ENCODE results near the gene EPB41L4A. TPM values are rescaled to one million over a fixed set of nuclear protein-coding genes. Genes with fewer than 3 reads are reported as not detected.
"Not testable (repeated sequence)": the region's sequence is repeated elsewhere in the genome, so short reads cannot be mapped to it uniquely, and the experiment has no call there.

The EPB41L4A gene
- total RNA-seq, 1 donor from 2014 or later, result 27.5 TPM

GRCh38 chr5:112396430-112396829 lies 22.6 kb downstream of the EPB41L4A start:
- Histone ChIP-seq H3K36me3 (no peaks in the 10 kb centered on the region), H3K9me3 (no peaks in the 10 kb centered on the region), H3K27ac (no peak overlapping the region), H3K27me3 (no peaks in the 10 kb centered on the region), H3K4me3 (no peak overlapping the region), H3K4me1 (no peaks in the 10 kb centered on the region)
- TF ChIP-seq POLR2A (IDR thresholded peaks at IDR 0.05) (no peak), CTCF (IDR thresholded peaks at IDR 0.05) (no peak), POLR2AphosphoS5 (IDR thresholded peaks at IDR 0.05; ENCODE audit: insufficient read depth in 1 of 2, low read depth in 1 of 2) (no peak)
- intact Hi-C loops (cut with DNase I), result no loop called here
- DNase-seq (ENCODE audit: extremely low spot score in 2 of 2), result no peak

GRCh38 chr5:112395299-112395698 lies 23.8 kb downstream of the EPB41L4A start:
- DNase-seq (ENCODE audit: extremely low spot score in 2 of 2); H3K27me3 ChIP-seq; H3K27ac ChIP-seq; H3K36me3 ChIP-seq; H3K4me3 ChIP-seq; H3K9me3 ChIP-seq; H3K4me1 ChIP-seq; intact Hi-C loops (cut with DNase I): not testable (repeated sequence)

GRCh38 chr5:112390327-112390726 lies 28.8 kb downstream of the EPB41L4A start:
- H3K4me3 ChIP-seq, result peak overlapping the region in 1 of 2 donors; percentile 0
- DNase-seq (ENCODE audit: extremely low spot score in 2 of 2), result no peak

DNA sequence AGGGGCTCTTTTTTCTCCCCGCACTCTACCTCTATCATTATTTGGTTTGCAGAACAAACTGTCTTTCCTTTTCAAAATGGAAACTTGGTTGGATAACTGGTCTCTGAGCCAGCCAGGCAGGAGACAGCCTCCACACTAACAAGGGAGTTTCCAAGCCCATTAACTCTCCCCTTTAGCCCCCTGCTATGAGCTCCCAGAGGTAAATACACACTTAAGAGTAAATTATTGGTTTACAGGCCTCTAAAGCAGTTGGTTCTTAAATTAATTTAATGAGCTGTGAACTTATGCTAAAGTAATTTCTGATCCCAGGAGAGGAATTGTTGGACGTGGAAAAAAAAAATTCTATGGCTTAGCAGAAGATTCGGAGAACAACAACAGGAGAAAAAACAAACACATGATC lies 30.3 kb downstream of the EPB41L4A start:
- Histone ChIP-seq H3K4me3 (no peak overlapping the region), H3K36me3 (no peaks in the 10 kb centered on the region), H3K27ac (no peak overlapping the region), H3K4me1 (peaks cover 11% of the 10 kb centered on the region), H3K9me3 (no peaks in the 10 kb centered on the region), H3K27me3 (no peaks in the 10 kb centered on the region)
- TF ChIP-seq CTCF (IDR thresholded peaks at IDR 0.05) (no peak), POLR2A (IDR thresholded peaks at IDR 0.05) (no peak), POLR2AphosphoS5 (IDR thresholded peaks at IDR 0.05; ENCODE audit: insufficient read depth in 1 of 2, low read depth in 1 of 2) (no peak)
- intact Hi-C loops (cut with DNase I), result no loop called here
- DNase-seq (ENCODE audit: extremely low spot score in 2 of 2), result no peak

More at GRCh38 chr5:112390327-112390726, 28.8 kb downstream of the EPB41L4A start:
- H3K27me3 ChIP-seq, result no peaks in the 10 kb centered on the region
- intact Hi-C loops (cut with DNase I), result no loop called here
- H3K27ac ChIP-seq, result no peak overlapping the region
- H3K4me1 ChIP-seq, result peaks cover 11% of the 10 kb centered on the region
- no peaks in the 10 kb centered on the region for H3K9me3 ChIP-seq
- H3K36me3 ChIP-seq, result no peaks in the 10 kb centered on the region
- TF ChIP-seq CTCF (IDR thresholded peaks at IDR 0.05) (no peak), POLR2AphosphoS5 (IDR thresholded peaks at IDR 0.05; ENCODE audit: insufficient read depth in 1 of 2, low read depth in 1 of 2) (no peak), POLR2A (IDR thresholded peaks at IDR 0.05) (no peak)

- H3K4me3 ChIP-seq, result no peak overlapping the region
- H3K27me3 ChIP-seq, result no peaks in the 10 kb centered on the region
- H3K9me3 ChIP-seq, result no peaks in the 10 kb centered on the region
- intact Hi-C loops (cut with DNase I), result no loop called here
- no peak overlapping the region for H3K27ac ChIP-seq
- no peaks in the 10 kb centered on the region for H3K36me3 ChIP-seq
- no peak for DNase-seq (ENCODE audit: extremely low spot score in 2 of 2)
- H3K4me1 ChIP-seq, result peaks cover 14% of the 10 kb centered on the region
- TF ChIP-seq CTCF (IDR thresholded peaks at IDR 0.05) (no peak), POLR2AphosphoS5 (IDR thresholded peaks at IDR 0.05; ENCODE audit: insufficient read depth in 1 of 2, low read depth in 1 of 2) (no peak), POLR2A (IDR thresholded peaks at IDR 0.05) (no peak)
Observed at GRCh38 chr5:112388074-112388473, 31.0 kb downstream of the EPB41L4A start.

DNA sequence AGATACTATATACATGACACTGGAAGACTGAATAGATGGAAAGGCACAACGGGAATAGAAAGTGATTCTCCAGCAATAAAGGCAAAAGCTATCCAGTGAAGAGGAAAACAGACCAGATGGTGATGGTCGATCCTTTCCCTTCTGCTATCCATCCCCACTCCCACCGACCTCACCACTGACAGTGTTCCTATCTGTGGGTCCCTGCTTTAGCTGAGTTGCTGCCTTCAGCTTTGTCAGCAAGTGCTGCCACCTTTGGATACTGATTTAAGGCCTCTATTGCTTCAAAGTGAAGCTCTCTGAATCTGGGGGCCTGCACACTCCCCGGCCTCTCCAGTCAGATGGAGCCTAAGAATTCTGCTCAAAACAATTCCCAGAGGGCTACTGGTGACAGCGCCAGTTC lies 32.3 kb downstream of the EPB41L4A start:
- H3K9me3 ChIP-seq, result no peaks in the 10 kb centered on the region
- H3K27me3 ChIP-seq, result no peaks in the 10 kb centered on the region
- TF ChIP-seq POLR2AphosphoS5 (IDR thresholded peaks at IDR 0.05; ENCODE audit: insufficient read depth in 1 of 2, low read depth in 1 of 2) (no peak), CTCF (IDR thresholded peaks at IDR 0.05) (no peak), POLR2A (IDR thresholded peaks at IDR 0.05) (no peak)
- H3K36me3 ChIP-seq, result no peaks in the 10 kb centered on the region
- intact Hi-C loops (cut with DNase I), result no loop called here
- H3K27ac ChIP-seq, result no peak overlapping the region
- no peak for DNase-seq (ENCODE audit: extremely low spot score in 2 of 2)
- H3K4me1 ChIP-seq, result peaks cover 24% of the 10 kb centered on the region
- H3K4me3 ChIP-seq, result no peak overlapping the region
